Peyer's patch (tissue), 4 donors: Measurements from ENCODE around the gene STARD6. TPM values are rescaled to one million over a fixed set of nuclear protein-coding genes. Genes with fewer than 3 reads are reported as not detected.
"Not testable (repeated sequence)": the region's sequence is repeated elsewhere in the genome, so short reads cannot be mapped to it uniquely, and the experiment has no call there.

Experiments used
- DNase-seq, 3 donors: peaks; one replicate each; pipeline ENCODE4 v3.0.0-alpha.2; 2017 to 2019
- H3K27ac ChIP-seq, 4 donors: fragments of 200-600 bp; sonication (generic); one replicate each; pipeline ENCODE4 v1.5.1; 2016 to 2019
- H3K27me3 ChIP-seq, 2 donors: fragments of 200-600 bp; sonication (generic); one replicate each; pipeline ENCODE4 v1.5.1; 2019
- H3K36me3 ChIP-seq, 3 donors: fragments of 200-600 bp; sonication (generic); one replicate each; pipeline ENCODE4 v1.5.1; 2016 to 2019
- H3K4me1 ChIP-seq, 4 donors: fragments of 200-600 bp; sonication (generic); one replicate each; pipeline ENCODE4 v1.5.1; 2016 to 2019
- H3K4me3 ChIP-seq, 4 donors: fragments of 200-600 bp; sonication (generic); 1 replicate in 3 of 4; 2 replicates in 1 of 4; pipeline ENCODE4 v1.5.1; 2016 to 2019; ENCODE audit warnings: mild to moderate bottlenecking in 1 of 4
- H3K9me3 ChIP-seq, 4 donors: fragments of 200-600 bp; sonication (generic); one replicate each; pipeline ENCODE4 v1.5.1; 2016 to 2019; ENCODE audit warnings: mild to moderate bottlenecking in 1 of 4
- CTCF ChIP-seq, 6 experiments: fragments of 450-650 bp in 4 of 6; fragments of 200-600 bp in 2 of 6; sonication (generic) in 1 of 6; IDR thresholded peaks; one replicate each; pipeline ENCODE4 v1.5.1; 2017 to 2019; ENCODE audit warnings: antibody characterized with exemption in 6 of 6, mild to moderate bottlenecking in 3 of 6, moderate library complexity in 1 of 6
- POLR2A ChIP-seq, 2 donors: fragments of 450-650 bp; IDR thresholded peaks; one replicate each; pipeline ENCODE4 v1.5.1; 2017; ENCODE audit warnings: antibody characterized with exemption in 2 of 2, mild to moderate bottlenecking in 2 of 2, moderate library complexity in 2 of 2
- total RNA-seq, 4 donors: library from RNA; depleted of rRNA; stranded (reverse); fragments of >200 nt; gene quantifications; one replicate each; pipeline ENCODE4 v1.1.0, GENCODE V29; 2016

Gene STARD6
- total RNA-seq, 4 donors from 2014 or later: not detected

DNA sequence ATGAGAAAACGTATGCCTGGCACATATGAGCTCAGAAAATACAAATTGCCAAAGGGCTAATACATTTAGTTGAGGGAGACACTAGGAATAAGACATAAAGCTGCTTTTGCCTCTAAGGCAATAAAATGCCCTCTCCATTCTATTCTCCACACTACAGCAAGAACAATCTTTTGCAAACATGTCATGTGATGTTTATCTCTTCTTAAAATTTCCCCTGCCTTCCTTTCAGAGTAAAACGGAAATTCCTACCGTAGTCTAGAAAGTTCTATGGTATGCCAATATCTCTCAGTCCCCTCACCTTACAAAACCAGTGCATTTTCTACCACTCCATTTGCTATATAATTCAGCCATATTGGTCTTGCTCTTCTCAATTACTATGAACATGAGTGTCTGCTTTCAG lies 33.2 kb upstream of the STARD6 start:
- Histone ChIP-seq H3K4me1 (peaks cover 0 to 11% (median 0%) of the 10 kb centered on the region in 4 donors), H3K4me3 (no peak overlapping the region), H3K27ac (no peak overlapping the region), H3K27me3 (no peaks in the 10 kb centered on the region), H3K36me3 (no peaks in the 10 kb centered on the region), H3K9me3 (no peaks in the 10 kb centered on the region)
- DNase-seq: no peak
- TF ChIP-seq CTCF (IDR thresholded peaks at IDR 0.05) (no peak), POLR2A (IDR thresholded peaks at IDR 0.05) (no peak)

- no peak overlapping the region for H3K27ac ChIP-seq
- no peaks in the 10 kb centered on the region for H3K27me3 ChIP-seq
- no peak for TF ChIP-seq CTCF (IDR thresholded peaks at IDR 0.05)
- no peak for TF ChIP-seq POLR2A (IDR thresholded peaks at IDR 0.05)
- H3K36me3 ChIP-seq: no peaks in the 10 kb centered on the region
- no peaks in the 10 kb centered on the region for H3K9me3 ChIP-seq
- no peak for DNase-seq
- peaks cover 0 to 11% (median 0%) of the 10 kb centered on the region in 4 donors for H3K4me1 ChIP-seq
- H3K4me3 ChIP-seq: no peak overlapping the region
These were observed 31.5 kb upstream of the STARD6 start for GRCh38 chr18:54389143-54389505.

GRCh38 chr18:54388203-54389142 lies 30.8 kb upstream of the STARD6 start:
- Histone ChIP-seq H3K27ac (no peak overlapping the region), H3K4me3 (no peak overlapping the region), H3K36me3 (no peaks in the 10 kb centered on the region), H3K27me3 (no peaks in the 10 kb centered on the region), H3K4me1 (peaks cover 0 to 9% (median 0%) of the 10 kb centered on the region in 4 donors), H3K9me3 (no peaks in the 10 kb centered on the region)
- peak in 1 of 3 donors; percentile 52 for DNase-seq
- TF ChIP-seq CTCF (IDR thresholded peaks at IDR 0.05): no peak
- no peak for TF ChIP-seq POLR2A (IDR thresholded peaks at IDR 0.05)

- Histone ChIP-seq H3K27ac (no peak overlapping the region), H3K4me1 (peaks cover 0 to 5% (median 0%) of the 10 kb centered on the region in 4 donors), H3K27me3 (no peaks in the 10 kb centered on the region), H3K36me3 (no peaks in the 10 kb centered on the region), H3K4me3 (no peak overlapping the region), H3K9me3 (no peaks in the 10 kb centered on the region)
- no peak for DNase-seq
- TF ChIP-seq CTCF (IDR thresholded peaks at IDR 0.05) (no peak), POLR2A (IDR thresholded peaks at IDR 0.05) (no peak)
These were observed 30.0 kb upstream of the STARD6 start for GRCh38 chr18:54387631-54388030.

- not testable (repeated sequence) for H3K4me1 ChIP-seq, H3K27me3 ChIP-seq, H3K9me3 ChIP-seq, DNase-seq, H3K27ac ChIP-seq, H3K36me3 ChIP-seq, H3K4me3 ChIP-seq
These were observed 29.3 kb upstream of the STARD6 start for GRCh38 chr18:54386800-54387495.

- no peak for TF ChIP-seq CTCF (IDR thresholded peaks at IDR 0.05)
- TF ChIP-seq POLR2A (IDR thresholded peaks at IDR 0.05): no peak
- Histone ChIP-seq H3K36me3 (no peaks in the 10 kb centered on the region), H3K4me3 (no peak overlapping the region), H3K9me3 (no peaks in the 10 kb centered on the region), H3K4me1 (peaks cover 0 to 5% (median 0%) of the 10 kb centered on the region in 4 donors), H3K27ac (no peak overlapping the region), H3K27me3 (no peaks in the 10 kb centered on the region)
- no peak for DNase-seq
These were observed 28.4 kb upstream of the STARD6 start for GRCh38 chr18:54386043-54386442.
